Neural cell (in vitro differentiated cells): ENCODE measurements around the gene PTPRG. TPM values are rescaled to one million over a fixed set of nuclear protein-coding genes. Genes with fewer than 3 reads are reported as not detected.

Experiments
- H2AFZ ChIP-seq: fragments of 200-600, 300-800 bp; sonication (generic), shearing (Covaris generic); 2 replicates; pipeline ENCODE4 v1.6.0; 2014; ENCODE audit warnings: low read depth, mild to moderate bottlenecking, antibody characterized with exemption, low read length, moderate library complexity
- H3F3A ChIP-seq: fragments of 200-600 bp; shearing (Covaris generic); 2 replicates; pipeline ENCODE4 v1.6.1; 2016; ENCODE audit warnings: mild to moderate bottlenecking, moderate library complexity, mixed read lengths, antibody characterized with exemption, low read length; ENCODE audit not compliant: insufficient read depth, poor library complexity, severe bottlenecking
- H3K27ac ChIP-seq: fragments of 200-600, 300-800 bp; sonication (generic), shearing (Covaris generic); 2 replicates; pipeline ENCODE4 v1.5.1; 2014; ENCODE audit warnings: mild to moderate bottlenecking, low read length, moderate library complexity
- H3K27me3 ChIP-seq: fragments of 300-800, 200-600 bp; sonication (generic), shearing (Covaris generic); 2 replicates; pipeline ENCODE4 v1.6.0; 2014; ENCODE audit warnings: mild to moderate bottlenecking, low read depth, low read length, moderate library complexity; ENCODE audit not compliant: insufficient read depth
- H3K36me3 ChIP-seq: fragments of 300-800, 200-600 bp; sonication (generic), shearing (Covaris generic); 2 replicates; pipeline ENCODE4 v1.5.1; 2014; ENCODE audit warnings: mild to moderate bottlenecking, antibody characterized with exemption, low read length, moderate library complexity; ENCODE audit not compliant: insufficient read depth
- H3K4me2 ChIP-seq: fragments of 300-800, 200-600 bp; sonication (generic), shearing (Covaris generic); 2 replicates; pipeline ENCODE4 v1.6.0; 2014; ENCODE audit warnings: mild to moderate bottlenecking, low read length
- H3K4me3 ChIP-seq: fragments of 300-800, 200-600 bp; sonication (generic), shearing (Covaris generic); 2 replicates; pipeline ENCODE4 v1.5.1; 2014; ENCODE audit warnings: mild to moderate bottlenecking, low read length, moderate library complexity
- H3K79me2 ChIP-seq: fragments of 200-600 bp; shearing (Covaris generic); replicated peaks from 2 replicates; pipeline ENCODE4 v1.6.0; 2014; ENCODE audit warnings: mild to moderate bottlenecking, low read length, moderate library complexity; ENCODE audit not compliant: insufficient read depth
- H3K9ac ChIP-seq: fragments of 300-800, 200-600 bp; sonication (generic), shearing (Covaris generic); 2 replicates; pipeline ENCODE4 v1.6.1; 2016; ENCODE audit warnings: mild to moderate bottlenecking, low read length, mixed read lengths
- H3K9me2 ChIP-seq: fragments of 200-600 bp; shearing (Covaris generic); 2 replicates; pipeline ENCODE4 v1.6.1; 2016; ENCODE audit warnings: mild to moderate bottlenecking, low read length, mixed read lengths; ENCODE audit not compliant: insufficient read depth
- H3K9me3 ChIP-seq: fragments of 200-600, 300-800 bp; sonication (generic), shearing (Covaris generic); 2 replicates; pipeline ENCODE4 v1.6.1; 2016; ENCODE audit warnings: mild to moderate bottlenecking, mixed run types, low read length, moderate library complexity, mixed read lengths
- H4K20me1 ChIP-seq: fragments of 200-600 bp; shearing (Covaris generic); 2 replicates; pipeline ENCODE4 v1.6.1; 2016; ENCODE audit warnings: mild to moderate bottlenecking, mixed run types; ENCODE audit not compliant: insufficient read depth
- CTCF ChIP-seq: fragments of 450-650 bp; IDR thresholded peaks from 2 replicates; pipeline ENCODE4 v1.5.1; 2014; ENCODE audit warnings: antibody characterized with exemption, mild to moderate bottlenecking, moderate library complexity; ENCODE audit not compliant: poor library complexity, severe bottlenecking
- EP300 ChIP-seq: fragments of 450-650 bp; conservative IDR thresholded peaks from 2 replicates; pipeline ENCODE4 v1.6.1; 2014; ENCODE audit warnings: antibody characterized with exemption, mild to moderate bottlenecking, moderate library complexity; ENCODE audit not compliant: poor library complexity, severe bottlenecking
- EZH2 ChIP-seq: fragments of 200-600, 300-800 bp; shearing (Covaris generic), sonication (generic); IDR thresholded peaks from 2 replicates; pipeline ENCODE4 v1.6.1; 2014; ENCODE audit warnings: antibody characterized with exemption, low read length, borderline replicate concordance, mild to moderate bottlenecking; ENCODE audit not compliant: insufficient read depth, poor library complexity, severe bottlenecking
- MXI1 ChIP-seq: fragments of 450-650 bp; conservative IDR thresholded peaks from 2 replicates; pipeline ENCODE4 v1.6.1; 2014; ENCODE audit warnings: antibody characterized with exemption, mild to moderate bottlenecking; ENCODE audit not compliant: poor library complexity, severe bottlenecking
- POLR2AphosphoS5 ChIP-seq: IDR thresholded peaks from 2 replicates; pipeline ENCODE4 v1.6.1; 2012
- RAD21 ChIP-seq: fragments of 450-650 bp; conservative IDR thresholded peaks from 2 replicates; pipeline ENCODE4 v1.6.1; 2014; ENCODE audit warnings: antibody characterized with exemption, mild to moderate bottlenecking, moderate library complexity
- REST ChIP-seq: IDR thresholded peaks from 2 replicates; pipeline ENCODE4 v1.6.1; 2012; ENCODE audit warnings: borderline replicate concordance
- SMC3 ChIP-seq: fragments of 450-650 bp; conservative IDR thresholded peaks from 2 replicates; pipeline ENCODE4 v1.6.1; 2014; ENCODE audit warnings: antibody characterized with exemption, mild to moderate bottlenecking, moderate library complexity; ENCODE audit not compliant: poor library complexity
- TAF1 ChIP-seq: IDR thresholded peaks from 2 replicates; pipeline ENCODE4 v1.6.1; 2012; ENCODE audit warnings: low read depth
- polyA plus RNA-seq: library from polyadenylated mRNA; depleted of rRNA; stranded (reverse); fragments of >200 nt; gene quantifications from 2 replicates; pipeline ENCODE4 v1.2.3, GENCODE V29; 2014

The PTPRG gene
- polyA plus RNA-seq, 1 donor from 2014 or later: 33.1 TPM

GRCh38 chr3:61620073-61620472, 58.7 kb downstream of the PTPRG start:
- Histone ChIP-seq H3K9ac (no peak overlapping the region), H3K9me2 (no peaks in the 10 kb centered on the region), H3F3A (no peaks in the 10 kb centered on the region), H3K9me3 (no peaks in the 10 kb centered on the region), H3K36me3 (no peaks in the 10 kb centered on the region), H3K27me3 (no peaks in the 10 kb centered on the region), H3K4me2 (no peak overlapping the region), H4K20me1 (no peaks in the 10 kb centered on the region), H2AFZ (no peak overlapping the region), H3K27ac (no peak overlapping the region), H3K79me2 (no peaks in the 10 kb centered on the region), H3K4me3 (no peak overlapping the region)
- no peak for TF ChIP-seq SMC3
- TF ChIP-seq CTCF: no peak
- TF ChIP-seq EP300: no peak
- no peak for TF ChIP-seq POLR2AphosphoS5
- no peak for TF ChIP-seq REST
- no peak for TF ChIP-seq EZH2
- no peak for TF ChIP-seq RAD21
- TF ChIP-seq MXI1: no peak
- no peak for TF ChIP-seq TAF1

- H4K20me1 ChIP-seq: no peaks in the 10 kb centered on the region
- H3F3A ChIP-seq: no peaks in the 10 kb centered on the region
- H2AFZ ChIP-seq: no peak overlapping the region
- no peaks in the 10 kb centered on the region for H3K36me3 ChIP-seq
- H3K4me2 ChIP-seq: no peak overlapping the region
- TF ChIP-seq TAF1: no peak
- TF ChIP-seq MXI1: no peak
- TF ChIP-seq EP300: no peak
- TF ChIP-seq RAD21: no peak
- no peak for TF ChIP-seq EZH2
- TF ChIP-seq SMC3: no peak
- no peak for TF ChIP-seq REST
- no peak for TF ChIP-seq POLR2AphosphoS5
- TF ChIP-seq CTCF: no peak
- H3K9ac ChIP-seq: no peak overlapping the region
- no peak overlapping the region for H3K27ac ChIP-seq
- H3K27me3 ChIP-seq: no peaks in the 10 kb centered on the region
- H3K4me3 ChIP-seq: no peak overlapping the region
- H3K79me2 ChIP-seq: no peaks in the 10 kb centered on the region
- H3K9me2 ChIP-seq: no peaks in the 10 kb centered on the region
- H3K9me3 ChIP-seq: no peaks in the 10 kb centered on the region
Observed at GRCh38 chr3:61624300-61624699, 62.9 kb downstream of the PTPRG start.
